Epidermal melanocyte (primary cell): ENCODE results near the gene ABCE1.

Source experiments
- DNase-seq: peaks from one replicate; pipeline ENCODE4 v3.0.0; 2011; ENCODE audit warnings: low spot score; ENCODE audit not compliant: insufficient read length

The ABCE1 gene

DNA sequence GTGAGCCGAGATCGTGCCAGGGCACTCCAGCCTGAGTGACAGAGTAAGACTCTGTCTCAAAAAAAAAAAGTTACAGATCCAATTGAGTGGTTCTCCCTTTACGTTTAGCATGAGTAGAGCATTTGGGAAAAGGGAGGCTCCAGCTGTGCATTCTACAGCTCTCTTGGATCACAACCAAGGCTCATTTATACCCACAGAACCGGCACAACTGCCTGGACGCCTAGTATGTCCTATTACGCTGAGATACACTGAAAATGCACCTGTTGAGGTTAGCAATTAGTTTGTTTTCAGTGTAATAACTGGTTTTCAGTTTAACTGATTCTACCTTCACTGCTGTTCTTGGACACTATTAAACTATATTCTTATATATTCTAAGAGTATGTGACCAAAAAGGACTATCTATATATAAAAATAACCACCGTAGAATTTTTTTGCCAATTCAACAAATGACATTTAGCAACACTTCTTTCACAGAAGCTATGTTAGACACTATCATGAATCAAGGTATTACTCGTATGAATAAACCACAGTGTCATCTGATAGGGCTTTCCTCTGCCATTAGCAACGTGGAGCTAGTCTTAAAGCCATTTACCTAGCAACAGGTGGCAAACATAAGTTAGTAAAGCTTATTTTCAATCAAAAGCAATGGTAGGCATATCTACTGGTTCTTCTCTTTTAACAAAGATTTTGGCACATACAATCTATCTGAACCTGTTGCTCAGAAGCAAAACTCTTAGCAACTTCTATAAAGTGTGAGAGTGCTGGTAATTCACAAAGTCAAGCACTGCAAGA, 78.7 kb downstream of the ABCE1 start:
- DNase-seq, result no peak

DNA sequence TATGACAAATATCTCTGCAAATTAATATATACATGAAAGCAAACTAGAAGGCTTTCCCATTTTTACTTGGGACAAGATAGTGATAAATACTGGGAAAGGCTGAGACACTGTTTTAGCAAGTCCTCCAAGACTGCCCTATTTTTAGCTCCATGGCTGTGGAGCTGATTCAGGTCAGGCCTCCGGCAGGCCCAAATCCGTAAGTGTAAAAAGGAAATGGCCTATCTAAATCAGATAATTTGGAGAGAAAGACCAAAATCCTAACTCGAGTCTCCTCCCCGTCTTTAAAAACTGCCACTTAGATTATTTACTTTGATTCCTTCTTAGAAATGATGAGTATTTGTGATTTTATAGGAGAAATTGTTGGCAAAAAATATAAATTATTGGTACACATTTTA, 79.4 kb downstream of the ABCE1 start:
- no peak for DNase-seq

DNA sequence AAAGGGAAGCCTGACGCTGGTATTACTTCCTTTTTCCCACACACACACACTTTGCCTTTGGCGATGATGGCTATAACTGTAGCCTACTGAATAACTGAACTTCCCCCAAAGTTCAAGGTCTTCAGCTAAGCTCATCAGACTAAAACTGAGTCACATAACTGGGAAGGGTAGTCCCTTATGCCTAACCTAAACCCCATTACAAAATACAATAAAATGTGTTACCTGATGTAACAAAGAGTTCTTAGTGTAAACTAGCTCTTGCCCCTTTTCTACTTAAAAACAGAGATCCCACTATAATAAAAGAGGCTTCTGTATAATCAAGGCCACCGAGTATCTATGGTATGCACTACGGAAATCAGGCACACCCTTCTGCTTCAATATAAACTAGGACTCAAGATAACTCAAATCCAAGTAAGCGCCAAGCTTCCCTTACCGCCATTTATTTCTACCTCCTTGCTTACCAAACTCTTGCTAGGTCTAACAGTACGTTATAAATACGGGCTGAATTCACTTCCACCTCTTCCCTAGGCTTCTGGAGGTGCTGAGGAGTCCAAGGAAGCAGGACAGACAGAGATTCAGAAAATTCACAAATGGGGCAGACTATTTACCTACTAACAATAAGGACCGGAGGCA, 79.9 kb downstream of the ABCE1 start:
- no peak for DNase-seq

DNA sequence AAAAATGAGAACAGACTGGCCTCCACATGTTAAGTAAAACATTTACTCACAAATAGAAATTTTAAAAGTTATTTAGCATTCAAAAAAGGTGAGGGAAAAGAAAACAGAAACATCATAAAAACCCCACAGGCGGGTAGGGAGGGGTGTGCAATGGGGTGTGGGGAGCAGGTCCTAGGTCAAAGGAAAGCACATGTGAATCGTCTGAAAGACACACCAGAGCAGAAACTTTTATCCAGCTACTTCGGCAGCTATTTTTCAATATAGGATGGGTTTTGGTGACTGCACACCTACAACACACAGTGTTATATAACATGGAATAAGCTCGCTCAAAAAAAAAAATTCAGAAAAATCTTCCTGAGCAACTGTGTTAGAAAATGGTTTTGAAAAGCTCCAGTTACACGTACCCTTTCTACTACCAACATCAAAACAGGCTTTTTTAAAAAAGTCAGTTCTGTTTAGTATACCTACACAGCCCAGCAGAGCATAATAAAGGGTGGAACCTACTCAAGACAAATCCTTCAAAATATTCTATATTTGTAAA, 80.7 kb downstream of the ABCE1 start:
- DNase-seq, result no peak
